Measurements from ENCODE around the gene ZBTB8B.
A peak's percentile ranks its signal among the peaks of the same experiment; 100 is the strongest.
"Not testable (repeated sequence)": the region's sequence is repeated elsewhere in the genome, so short reads cannot be mapped to it uniquely, and the experiment has no call there.

Gene ZBTB8B

DNA sequence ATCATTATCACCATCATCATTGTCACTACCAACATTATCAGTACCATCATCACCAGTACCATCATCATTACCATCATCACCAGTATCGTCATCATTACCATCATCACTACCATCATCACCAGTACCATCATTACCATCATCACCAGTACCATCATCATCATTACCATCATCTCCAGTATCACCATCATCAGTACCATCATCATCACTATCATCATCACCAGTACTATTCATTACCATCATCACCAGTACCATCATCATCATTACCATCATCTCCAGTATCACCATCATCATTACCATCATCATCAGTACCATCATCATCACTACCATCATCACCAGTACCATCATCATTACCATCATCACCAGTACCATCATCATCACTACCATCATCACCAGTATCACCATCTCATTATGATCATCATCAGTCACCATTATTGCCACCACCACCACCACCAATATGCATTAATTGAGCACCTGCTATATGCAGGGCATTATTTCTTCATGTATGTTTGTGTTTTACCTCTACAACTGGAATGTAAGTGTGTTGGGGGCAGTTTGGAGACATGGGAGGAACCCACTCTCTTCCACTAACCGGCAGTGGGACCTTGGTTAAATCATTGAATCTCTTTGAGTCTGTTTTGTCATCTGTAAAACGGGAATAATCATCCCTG lies 7.0 kb downstream of the ZBTB8B start:
- TF ChIP-seq, protein P1, sequence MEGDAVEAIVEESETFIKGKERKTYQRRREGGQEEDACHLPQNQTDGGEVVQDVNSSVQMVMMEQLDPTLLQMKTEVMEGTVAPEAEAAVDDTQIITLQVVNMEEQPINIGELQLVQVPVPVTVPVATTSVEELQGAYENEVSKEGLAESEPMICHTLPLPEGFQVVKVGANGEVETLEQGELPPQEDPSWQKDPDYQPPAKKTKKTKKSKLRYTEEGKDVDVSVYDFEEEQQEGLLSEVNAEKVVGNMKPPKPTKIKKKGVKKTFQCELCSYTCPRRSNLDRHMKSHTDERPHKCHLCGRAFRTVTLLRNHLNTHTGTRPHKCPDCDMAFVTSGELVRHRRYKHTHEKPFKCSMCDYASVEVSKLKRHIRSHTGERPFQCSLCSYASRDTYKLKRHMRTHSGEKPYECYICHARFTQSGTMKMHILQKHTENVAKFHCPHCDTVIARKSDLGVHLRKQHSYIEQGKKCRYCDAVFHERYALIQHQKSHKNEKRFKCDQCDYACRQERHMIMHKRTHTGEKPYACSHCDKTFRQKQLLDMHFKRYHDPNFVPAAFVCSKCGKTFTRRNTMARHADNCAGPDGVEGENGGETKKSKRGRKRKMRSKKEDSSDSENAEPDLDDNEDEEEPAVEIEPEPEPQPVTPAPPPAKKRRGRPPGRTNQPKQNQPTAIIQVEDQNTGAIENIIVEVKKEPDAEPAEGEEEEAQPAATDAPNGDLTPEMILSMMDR (IDR thresholded peaks at IDR 0.05; ENCODE audit: control insufficient read depth, extremely low read depth, insufficient read depth) = no peak
- DNase-seq (ENCODE audit: low read depth) = no peak
- H3K4me3 ChIP-seq (ENCODE audit: low read depth, low read length) = no peak overlapping the region

DNA sequence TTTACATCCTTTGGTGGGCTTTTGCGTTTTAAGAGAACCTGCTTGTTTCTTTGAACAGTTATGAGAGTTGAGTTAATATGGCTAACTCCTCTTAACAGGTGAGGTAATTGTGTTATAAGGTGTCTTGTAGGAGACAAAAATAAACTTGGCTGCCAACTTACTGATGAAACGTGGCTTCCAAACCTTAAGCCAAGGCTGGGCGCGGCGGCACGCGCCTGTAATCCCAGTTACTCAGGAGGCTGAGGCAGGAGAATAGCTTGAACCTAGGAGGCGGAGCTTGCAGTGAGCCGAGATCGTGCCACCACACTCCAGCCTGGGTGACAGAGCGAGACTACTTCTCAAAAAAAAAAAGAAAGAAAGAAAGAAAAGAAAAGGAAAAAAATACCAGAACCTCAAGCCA lies 8.1 kb downstream of the ZBTB8B start:
- DNase-seq (ENCODE audit: low read depth) = not testable (repeated sequence)

DNA sequence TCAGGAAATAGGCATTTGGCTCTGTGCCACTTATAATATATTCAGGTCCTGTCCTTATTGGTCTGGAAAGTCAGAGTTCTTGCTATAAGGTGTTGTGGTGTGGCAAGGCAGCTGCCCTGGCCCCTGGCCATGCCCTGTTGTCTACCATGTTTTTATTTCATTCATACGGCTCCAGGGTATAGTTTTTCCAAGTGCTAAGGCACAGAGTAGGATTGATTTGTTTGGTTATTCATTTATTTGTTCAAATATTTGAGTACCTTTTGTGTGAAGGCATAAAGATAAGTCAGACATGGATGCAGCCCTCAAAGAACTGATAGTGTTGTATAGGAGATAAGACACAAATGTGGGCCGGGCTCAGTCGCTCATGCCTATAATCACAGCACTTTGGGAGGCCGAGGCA lies 10.1 kb downstream of the ZBTB8B start:
- peak; percentile 69 for DNase-seq (ENCODE audit: low read depth)
- TF ChIP-seq, protein P1 (IDR thresholded peaks at IDR 0.05; ENCODE audit: control insufficient read depth, extremely low read depth, insufficient read depth) = no peak

More for the DNA sequence above, 8.1 kb downstream of the ZBTB8B start:
- H3K4me3 ChIP-seq (ENCODE audit: low read depth, low read length) = not testable (repeated sequence)

DNA sequence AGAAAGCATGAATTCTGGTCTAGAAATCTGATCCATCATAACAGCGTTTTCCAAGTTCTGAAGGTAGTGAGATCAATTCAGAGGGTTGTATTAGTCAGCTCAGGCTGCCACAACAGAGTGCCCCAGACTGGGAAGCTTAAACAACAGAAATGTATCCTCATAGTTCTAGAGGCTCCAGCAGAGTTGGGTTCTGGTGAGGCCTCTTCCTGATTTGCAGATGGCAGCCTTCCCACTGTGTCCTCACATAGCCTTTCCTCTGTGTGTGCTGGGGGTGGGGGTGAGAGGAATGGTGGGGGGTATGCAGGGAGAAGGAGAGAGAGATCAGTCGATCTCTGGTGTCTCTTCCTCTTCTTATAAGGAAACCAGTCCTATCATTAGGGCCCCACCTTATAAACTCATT lies 15.1 kb downstream of the ZBTB8B start:
- TF ChIP-seq, protein P1 (IDR thresholded peaks at IDR 0.05; ENCODE audit: control insufficient read depth, extremely low read depth, insufficient read depth) = no peak
- no peak overlapping the region for H3K4me3 ChIP-seq (ENCODE audit: low read depth, low read length)
- DNase-seq (ENCODE audit: low read depth) = no peak

More for the DNA sequence above, 10.1 kb downstream of the ZBTB8B start:
- H3K4me3 ChIP-seq (ENCODE audit: low read depth, low read length) = no peak overlapping the region

DNA sequence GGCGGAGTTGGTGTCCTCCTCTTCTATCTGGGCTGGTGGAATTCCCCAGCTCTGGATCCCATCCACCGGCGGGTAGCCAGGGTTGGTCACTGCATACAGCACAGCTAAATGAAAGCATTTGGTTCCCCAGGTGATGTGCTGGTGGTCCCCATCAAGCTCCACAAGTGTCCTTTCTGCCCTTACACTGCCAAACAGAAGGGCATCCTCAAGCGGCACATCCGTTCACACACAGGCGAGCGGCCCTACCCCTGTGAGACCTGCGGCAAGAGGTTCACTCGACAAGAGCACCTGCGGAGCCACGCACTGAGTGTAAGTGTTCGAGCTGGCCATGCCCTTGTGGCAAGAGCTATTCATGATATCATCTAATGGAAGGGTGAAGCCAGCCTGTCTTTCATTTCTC lies 15.9 kb downstream of the ZBTB8B start:
- DNase-seq (ENCODE audit: low read depth) = no peak
- H3K4me3 ChIP-seq (ENCODE audit: low read depth, low read length) = no peak overlapping the region
- TF ChIP-seq, protein P1 (IDR thresholded peaks at IDR 0.05; ENCODE audit: control insufficient read depth, extremely low read depth, insufficient read depth) = no peak

DNA sequence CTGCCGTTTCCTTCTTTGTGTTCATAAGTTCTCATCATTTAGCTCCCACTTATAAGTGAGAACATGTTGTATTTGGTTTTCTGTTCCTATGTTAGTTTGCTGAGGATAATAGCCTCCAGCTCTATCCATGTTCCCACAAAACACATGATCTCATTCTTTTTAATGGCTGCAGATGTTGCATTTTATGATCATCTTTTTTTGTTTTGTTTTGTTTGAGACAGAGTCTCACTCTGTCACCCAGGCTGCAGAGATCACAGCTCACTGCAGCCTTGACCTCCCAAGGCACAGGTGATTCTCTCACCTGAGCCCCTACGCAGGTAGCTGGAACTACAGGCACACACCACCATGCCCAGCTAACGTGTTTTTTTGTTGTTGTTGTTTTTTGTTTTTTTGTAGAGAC lies 16.9 kb downstream of the ZBTB8B start:
- H3K4me3 ChIP-seq (ENCODE audit: low read depth, low read length); DNase-seq (ENCODE audit: low read depth): not testable (repeated sequence)

DNA sequence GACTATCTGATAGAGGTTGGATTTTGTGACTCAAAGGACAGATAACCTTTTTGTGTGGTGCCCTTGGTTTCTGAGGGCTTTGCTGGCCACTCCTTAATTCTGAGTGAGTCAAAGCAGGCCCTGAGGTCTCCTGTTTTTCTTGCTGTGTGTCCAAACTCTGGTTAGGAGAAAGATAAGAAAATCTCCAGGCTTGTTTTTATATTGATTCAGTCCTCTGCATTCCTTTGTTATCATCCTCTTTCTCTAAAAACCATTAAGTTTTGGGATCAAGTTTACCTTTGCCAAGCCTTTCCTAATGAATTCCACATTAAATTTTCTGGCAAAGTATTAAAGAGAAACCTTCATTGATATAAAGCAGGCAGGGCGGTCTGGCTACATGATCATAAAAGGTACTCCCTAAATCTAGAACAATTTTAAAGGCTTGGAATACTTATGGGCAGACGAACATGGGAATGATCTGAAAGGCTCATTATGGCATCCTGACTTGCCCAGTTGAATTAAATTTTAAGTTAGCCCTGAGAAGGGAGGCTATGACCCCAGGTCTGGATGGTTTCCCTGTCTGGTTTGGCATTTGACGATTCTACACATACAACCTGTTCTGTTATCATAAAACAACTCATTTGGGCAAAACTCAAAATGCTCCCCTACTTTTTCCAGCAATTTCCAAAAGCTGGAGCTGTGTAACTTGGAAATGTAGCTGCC lies 20.8 kb downstream of the ZBTB8B start:
- no peak for DNase-seq (ENCODE audit: low read depth)
- no peak overlapping the region for H3K4me3 ChIP-seq (ENCODE audit: low read depth, low read length)
- TF ChIP-seq, protein P1 (IDR thresholded peaks at IDR 0.05; ENCODE audit: control insufficient read depth, extremely low read depth, insufficient read depth) = no peak
